ENCODE measurements around the gene RAB3IL1. TPM values are rescaled to one million over a fixed set of nuclear protein-coding genes. Genes with fewer than 3 reads are reported as not detected.

The RAB3IL1 gene
- total RNA-seq, 1 experiment from 2014 or later, result 5.8 TPM

DNA sequence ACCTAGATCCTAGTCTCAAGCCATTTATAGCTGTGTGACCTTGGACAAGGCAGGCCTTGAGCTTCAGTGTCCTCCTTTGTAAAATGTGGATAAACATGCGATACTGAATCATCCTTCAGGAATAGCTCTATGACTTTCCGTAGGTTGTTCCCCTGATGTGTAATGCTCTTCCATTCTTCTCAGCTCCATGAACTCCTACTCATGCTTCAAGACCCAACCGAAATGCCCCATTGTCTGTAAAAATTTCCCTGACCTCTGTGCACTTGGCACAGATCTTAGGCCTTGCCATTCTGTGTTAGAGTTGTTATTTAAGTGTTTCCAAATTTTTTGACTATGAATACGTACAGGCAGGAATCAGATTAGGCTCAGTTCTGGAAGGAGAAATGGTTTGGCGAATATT is 29.5 kb upstream of the RAB3IL1 start:
- Histone ChIP-seq H3K27me3 (ENCODE audit: control insufficient read depth, insufficient read depth, low read length) (no peaks in the 10 kb centered on the region), H3K36me3 (replicated peaks; ENCODE audit: control insufficient read depth, insufficient read depth, low read length) (no peaks in the 10 kb centered on the region), H3K4me3 (ENCODE audit: insufficient read depth, low read depth, low read length) (no peak overlapping the region)
- DNase-seq, result no peak

DNA sequence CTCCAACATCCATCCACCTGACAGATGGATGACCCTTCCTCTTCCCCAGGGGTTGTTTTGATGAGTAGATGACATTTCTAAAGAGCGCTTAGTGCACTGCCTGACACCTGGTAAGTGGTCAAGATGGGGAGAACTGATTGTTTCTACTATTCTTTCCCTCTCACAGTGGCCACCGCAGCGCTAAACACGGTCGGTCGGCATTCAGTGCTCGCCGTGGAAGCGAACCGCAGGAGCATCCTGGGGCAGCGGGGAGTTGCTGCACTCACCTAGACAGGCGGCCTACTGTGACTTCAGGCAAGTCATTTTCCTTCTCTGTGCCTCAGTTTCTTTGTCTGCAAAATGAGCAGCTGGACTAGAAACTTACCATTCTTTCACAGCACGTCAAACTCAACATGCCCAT is 27.8 kb upstream of the RAB3IL1 start:
- Histone ChIP-seq H3K27me3 (ENCODE audit: control insufficient read depth, insufficient read depth, low read length) (no peaks in the 10 kb centered on the region), H3K4me3 (ENCODE audit: insufficient read depth, low read depth, low read length) (no peak overlapping the region), H3K36me3 (replicated peaks; ENCODE audit: control insufficient read depth, insufficient read depth, low read length) (no peaks in the 10 kb centered on the region)
- DNase-seq, result no peak

DNA sequence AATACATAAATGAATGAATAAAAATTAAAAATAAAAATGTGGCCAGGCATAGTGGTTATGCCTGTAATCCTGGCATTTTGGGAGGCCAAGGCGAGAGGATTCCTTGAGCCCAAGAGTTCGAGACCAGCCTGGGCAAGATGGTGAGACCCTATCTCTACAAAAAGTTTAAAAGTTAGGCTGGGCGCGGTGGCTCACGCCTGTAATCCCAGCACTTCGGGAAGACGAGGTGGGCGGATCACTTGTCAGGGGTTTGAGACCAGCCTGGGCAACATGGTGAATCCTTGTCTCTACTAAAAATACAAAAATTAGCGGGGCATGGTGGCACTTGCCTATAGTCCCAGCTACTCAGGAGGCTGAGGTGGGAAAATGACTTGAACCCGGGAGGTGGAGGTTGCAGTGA is 23.1 kb upstream of the RAB3IL1 start:
- DNase-seq, result no peak
- Histone ChIP-seq H3K27me3 (ENCODE audit: control insufficient read depth, insufficient read depth, low read length) (no peaks in the 10 kb centered on the region), H3K36me3 (replicated peaks; ENCODE audit: control insufficient read depth, insufficient read depth, low read length) (no peaks in the 10 kb centered on the region), H3K4me3 (ENCODE audit: insufficient read depth, low read depth, low read length) (no peak overlapping the region)

DNA sequence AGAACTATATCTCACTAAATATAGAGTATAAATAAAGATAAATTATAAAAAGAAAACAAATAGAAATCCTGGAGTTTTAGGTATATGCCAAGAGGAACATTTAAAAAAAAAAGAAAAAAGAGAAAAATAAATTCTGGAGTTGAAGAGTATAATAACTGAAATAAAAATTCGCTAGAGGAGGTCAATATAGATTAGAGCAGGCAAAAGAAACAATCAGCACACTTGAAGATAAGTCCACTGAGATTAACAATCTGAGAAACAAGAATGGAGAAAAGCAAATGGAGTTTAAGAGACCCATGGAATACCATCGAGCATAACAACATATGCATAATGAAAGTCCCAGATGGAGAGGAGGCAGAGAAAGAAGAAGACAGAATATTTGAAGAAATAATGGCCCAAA is 18.5 kb upstream of the RAB3IL1 start:
- H3K27me3 ChIP-seq (ENCODE audit: control insufficient read depth, insufficient read depth, low read length), result no peaks in the 10 kb centered on the region
- no peaks in the 10 kb centered on the region for H3K36me3 ChIP-seq (replicated peaks; ENCODE audit: control insufficient read depth, insufficient read depth, low read length)
- no peak overlapping the region for H3K4me3 ChIP-seq (ENCODE audit: insufficient read depth, low read depth, low read length)
- no peak for DNase-seq

DNA sequence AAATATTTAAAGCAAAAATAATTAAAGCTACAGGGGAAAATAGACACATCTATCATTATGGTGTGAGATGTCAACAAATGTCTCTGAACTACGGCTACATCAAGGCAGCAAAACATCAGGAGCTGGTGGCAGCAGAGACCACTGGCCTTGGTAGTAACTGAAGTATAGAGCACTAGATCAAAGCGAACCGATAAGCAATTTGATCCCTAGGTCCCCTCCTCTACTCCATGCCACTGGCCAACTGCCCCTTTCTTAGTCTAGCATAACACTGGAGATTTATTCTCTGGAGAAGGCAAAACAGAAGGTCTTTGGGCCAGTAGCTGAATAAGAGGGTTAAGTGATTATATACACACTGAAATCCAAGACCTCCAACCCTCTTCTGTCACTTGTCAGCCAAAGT is 13.6 kb upstream of the RAB3IL1 start:
- H3K27me3 ChIP-seq (ENCODE audit: control insufficient read depth, insufficient read depth, low read length), result no peaks in the 10 kb centered on the region
- DNase-seq, result no peak
- no peaks in the 10 kb centered on the region for H3K36me3 ChIP-seq (replicated peaks; ENCODE audit: control insufficient read depth, insufficient read depth, low read length)
- no peak overlapping the region for H3K4me3 ChIP-seq (ENCODE audit: insufficient read depth, low read depth, low read length)

DNA sequence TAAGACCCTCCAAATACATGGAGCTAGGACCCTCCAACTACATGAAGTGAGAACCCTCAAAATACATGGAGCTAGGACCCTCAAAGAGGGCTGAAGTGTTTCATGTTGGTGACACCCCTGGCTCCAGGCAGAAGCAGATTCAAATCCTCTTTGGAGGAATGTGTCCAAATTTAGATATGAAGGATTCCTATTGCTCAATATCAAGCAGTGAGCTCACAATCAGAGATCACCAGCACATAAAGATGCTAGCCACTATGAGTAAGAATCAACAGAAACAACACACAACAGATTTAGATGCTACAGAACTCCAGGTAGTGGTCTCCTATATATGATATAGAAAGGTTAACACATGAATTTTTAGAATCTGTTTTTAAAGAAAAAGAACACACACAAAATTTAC is 11.2 kb upstream of the RAB3IL1 start:
- Histone ChIP-seq H3K27me3 (ENCODE audit: control insufficient read depth, insufficient read depth, low read length) (no peaks in the 10 kb centered on the region; the same call in 1 of the 2 replicates), H3K36me3 (replicated peaks; ENCODE audit: control insufficient read depth, insufficient read depth, low read length) (no peaks in the 10 kb centered on the region), H3K4me3 (ENCODE audit: insufficient read depth, low read depth, low read length) (no peak overlapping the region)
- no peak for DNase-seq

DNA sequence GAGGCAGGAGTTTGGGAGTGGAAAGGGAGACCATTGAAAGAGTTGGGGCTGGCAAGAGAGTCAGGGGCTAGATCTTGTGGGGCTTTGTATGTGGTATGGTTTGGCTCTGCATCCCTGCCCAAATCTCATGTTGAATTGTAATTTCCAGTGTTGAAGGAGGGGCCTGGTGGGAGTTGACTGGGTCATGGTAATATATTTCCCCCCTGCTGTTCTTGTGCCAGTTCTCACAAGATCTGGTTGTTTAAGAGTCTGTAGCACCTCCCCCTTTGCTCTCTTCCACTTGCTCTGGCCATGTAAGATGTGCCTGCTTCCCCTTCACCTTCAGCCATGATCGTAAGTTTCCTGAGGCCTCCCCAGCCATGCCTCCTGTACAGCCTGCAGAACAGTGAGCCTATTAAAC is 10.1 kb upstream of the RAB3IL1 start:
- no peak for DNase-seq
- no peaks in the 10 kb centered on the region for H3K36me3 ChIP-seq (replicated peaks; ENCODE audit: control insufficient read depth, insufficient read depth, low read length)
- H3K4me3 ChIP-seq (ENCODE audit: insufficient read depth, low read depth, low read length), result no peak overlapping the region
- H3K27me3 ChIP-seq (ENCODE audit: control insufficient read depth, insufficient read depth, low read length), result no peaks in the 10 kb centered on the region; the same call in 1 of the 2 replicates

DNA sequence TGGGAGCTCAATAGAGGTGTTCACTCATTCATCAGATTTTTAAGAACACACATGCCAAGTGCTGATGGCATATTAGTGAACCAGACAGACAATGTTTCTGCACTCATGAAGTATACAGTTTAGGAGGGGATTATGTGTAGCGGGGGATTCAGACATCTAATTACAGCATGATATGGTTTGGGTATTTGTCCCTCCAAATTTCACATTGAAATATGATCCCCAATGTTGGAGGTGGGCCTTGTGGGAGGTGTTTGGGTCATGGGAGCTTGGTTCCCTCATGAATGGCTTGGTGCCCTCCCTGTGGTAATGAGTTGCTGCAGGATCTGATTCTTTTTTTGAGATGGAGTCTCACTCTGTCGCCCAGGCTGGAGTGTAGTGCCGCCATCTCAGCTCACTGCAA is 8.9 kb upstream of the RAB3IL1 start:
- no peak for DNase-seq
- Histone ChIP-seq H3K36me3 (replicated peaks; ENCODE audit: control insufficient read depth, insufficient read depth, low read length) (no peaks in the 10 kb centered on the region), H3K27me3 (ENCODE audit: control insufficient read depth, insufficient read depth, low read length) (no peaks in the 10 kb centered on the region; the same call in 1 of the 2 replicates), H3K4me3 (ENCODE audit: insufficient read depth, low read depth, low read length) (no peak overlapping the region)

DNA sequence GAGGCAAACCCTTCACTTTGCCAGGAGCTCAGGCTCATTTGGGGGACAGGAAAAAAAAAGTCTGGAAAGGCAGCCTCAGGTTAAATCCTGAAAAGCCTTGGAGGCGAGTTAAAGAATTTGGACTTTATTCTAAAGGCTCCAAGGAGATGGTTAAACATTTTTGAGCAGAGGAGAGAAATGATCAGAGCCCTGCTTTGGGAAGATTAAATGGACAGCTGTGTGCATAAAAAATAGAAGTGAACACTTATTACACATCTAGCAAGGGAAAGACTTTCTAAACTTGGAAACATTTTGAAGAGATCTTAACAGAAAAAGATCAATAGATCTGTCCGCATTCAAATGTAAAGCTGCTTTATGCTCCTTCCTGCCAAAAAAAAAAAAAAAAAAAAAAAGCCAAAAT is 8.4 kb upstream of the RAB3IL1 start:
- Histone ChIP-seq H3K36me3 (replicated peaks; ENCODE audit: control insufficient read depth, insufficient read depth, low read length) (no peaks in the 10 kb centered on the region), H3K27me3 (ENCODE audit: control insufficient read depth, insufficient read depth, low read length) (no peaks in the 10 kb centered on the region; the same call in 1 of the 2 replicates), H3K4me3 (ENCODE audit: insufficient read depth, low read depth, low read length) (no peak overlapping the region)
- DNase-seq, result no peak

DNA sequence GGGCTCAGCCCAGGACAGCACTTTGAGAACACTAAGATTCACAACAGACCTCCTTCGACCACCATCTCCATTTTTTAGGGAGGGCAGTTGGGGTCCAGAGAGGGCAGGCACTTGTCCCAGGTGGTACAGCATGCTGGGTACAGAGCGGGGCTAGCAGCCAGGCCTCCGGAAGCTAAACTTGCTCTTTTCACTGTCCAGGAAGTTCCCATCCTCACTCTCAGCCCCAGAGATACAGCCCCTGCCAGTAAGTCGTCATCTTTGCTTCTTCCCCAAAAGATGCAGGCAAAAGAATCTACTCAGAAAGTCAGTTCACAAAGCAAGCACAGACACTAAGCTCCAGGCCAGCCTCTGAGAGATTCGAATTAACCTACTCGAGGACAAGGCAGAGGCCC is 6.7 kb upstream of the RAB3IL1 start:
- no peak for DNase-seq
- H3K36me3 ChIP-seq (replicated peaks; ENCODE audit: control insufficient read depth, insufficient read depth, low read length), result no peaks in the 10 kb centered on the region

DNA sequence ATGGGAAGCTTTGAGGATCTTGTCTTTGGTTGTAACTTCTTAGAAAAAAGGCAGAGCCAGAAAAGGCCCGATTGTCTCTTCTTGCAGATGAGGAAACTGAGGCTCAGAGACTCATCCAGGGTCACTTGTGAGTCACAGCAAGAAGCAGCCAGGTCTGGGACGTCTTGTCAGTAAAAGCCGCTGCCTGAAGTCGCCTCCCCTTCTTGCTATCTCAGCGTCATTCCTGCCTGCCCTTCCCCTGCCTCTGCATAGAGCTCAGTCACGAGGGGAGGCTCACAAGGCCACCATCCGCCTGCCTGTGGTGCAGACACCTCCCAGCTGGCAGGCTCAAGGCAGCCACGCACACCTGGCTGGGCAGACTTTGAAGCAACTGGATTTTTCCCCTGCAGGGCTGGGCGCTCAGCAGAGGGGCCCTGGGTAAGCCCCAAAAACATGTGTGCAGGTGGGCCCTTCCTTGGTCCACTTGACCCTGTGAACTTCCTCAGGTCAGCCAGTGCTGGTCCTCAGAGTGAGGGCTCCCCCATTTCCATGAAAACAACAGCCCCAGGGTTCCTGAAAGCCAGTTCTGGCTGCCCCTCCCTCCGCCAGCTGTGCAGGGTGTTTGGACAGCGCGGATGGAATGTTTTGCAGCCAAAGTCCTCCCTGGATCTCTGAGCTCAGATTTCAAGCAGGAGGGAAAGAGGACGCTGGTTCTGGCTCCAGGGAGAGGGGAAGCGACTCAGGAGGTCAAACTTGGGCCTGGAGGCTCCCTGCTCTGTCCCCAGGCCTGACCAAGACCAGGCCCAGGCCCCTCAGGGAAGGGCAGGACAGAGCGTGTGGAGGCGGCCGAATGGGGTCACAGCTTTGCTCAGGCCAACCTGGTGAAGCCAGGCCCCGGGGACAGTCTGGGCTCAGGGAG is 6.0 kb upstream of the RAB3IL1 start:
- H3K27me3 ChIP-seq (ENCODE audit: control insufficient read depth, insufficient read depth, low read length), result peaks cover 3% of the 10 kb centered on the region
- peak; percentile 85 for DNase-seq
- H3K36me3 ChIP-seq (replicated peaks; ENCODE audit: control insufficient read depth, insufficient read depth, low read length), result no peaks in the 10 kb centered on the region
- H3K4me3 ChIP-seq (ENCODE audit: insufficient read depth, low read depth, low read length), result no peak overlapping the region

More for the DNA sequence above, 6.7 kb upstream of the RAB3IL1 start:
- peaks cover 2% of the 10 kb centered on the region; the same call in 1 of the 2 replicates for H3K27me3 ChIP-seq (ENCODE audit: control insufficient read depth, insufficient read depth, low read length)
- H3K4me3 ChIP-seq (ENCODE audit: insufficient read depth, low read depth, low read length), result no peak overlapping the region

DNA sequence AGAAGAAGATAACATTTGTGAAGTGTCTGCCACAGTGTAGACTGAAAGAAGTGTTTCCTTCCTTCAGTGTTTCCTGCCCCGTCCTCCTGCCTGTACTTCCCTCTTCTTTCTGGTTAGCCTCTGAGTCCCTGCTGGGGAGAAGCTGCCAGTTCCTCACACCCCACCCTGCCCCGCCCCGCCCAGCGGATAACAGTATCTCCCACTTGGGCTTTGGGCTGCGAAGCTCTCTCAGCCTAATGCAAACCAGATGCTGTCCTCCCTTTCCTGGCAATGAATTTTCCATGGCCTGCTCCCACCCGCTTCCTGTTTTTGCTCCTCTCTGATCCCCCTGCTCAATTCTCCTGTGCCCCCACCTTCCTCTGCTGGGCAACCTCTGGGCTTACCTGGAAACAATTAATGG is 5.2 kb upstream of the RAB3IL1 start:
- no peak overlapping the region for H3K4me3 ChIP-seq (ENCODE audit: insufficient read depth, low read depth, low read length)
- H3K36me3 ChIP-seq (replicated peaks; ENCODE audit: control insufficient read depth, insufficient read depth, low read length), result no peaks in the 10 kb centered on the region
- peaks cover 12% of the 10 kb centered on the region for H3K27me3 ChIP-seq (ENCODE audit: control insufficient read depth, insufficient read depth, low read length)
- DNase-seq, result peak; percentile 45

DNA sequence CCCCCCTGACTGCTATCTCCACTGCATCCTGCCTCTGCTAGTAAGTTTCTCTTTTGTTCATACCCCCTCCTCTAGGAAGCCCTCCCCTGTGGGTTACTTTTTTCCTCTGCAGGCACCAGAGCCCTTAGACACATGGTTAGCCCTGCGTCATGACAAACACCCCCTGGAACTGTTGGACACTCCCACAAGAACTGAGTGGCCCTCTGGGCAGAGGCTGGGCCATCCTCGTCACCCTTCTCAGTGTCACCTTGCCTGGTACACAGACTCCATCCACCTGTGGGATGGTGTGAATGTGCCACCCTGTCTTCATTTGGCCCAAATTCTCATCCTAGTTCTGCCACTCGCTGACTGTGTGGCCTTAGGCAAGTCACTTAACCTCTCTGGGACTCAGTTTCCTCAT is 4.1 kb upstream of the RAB3IL1 start:
- DNase-seq, result no peak

DNA sequence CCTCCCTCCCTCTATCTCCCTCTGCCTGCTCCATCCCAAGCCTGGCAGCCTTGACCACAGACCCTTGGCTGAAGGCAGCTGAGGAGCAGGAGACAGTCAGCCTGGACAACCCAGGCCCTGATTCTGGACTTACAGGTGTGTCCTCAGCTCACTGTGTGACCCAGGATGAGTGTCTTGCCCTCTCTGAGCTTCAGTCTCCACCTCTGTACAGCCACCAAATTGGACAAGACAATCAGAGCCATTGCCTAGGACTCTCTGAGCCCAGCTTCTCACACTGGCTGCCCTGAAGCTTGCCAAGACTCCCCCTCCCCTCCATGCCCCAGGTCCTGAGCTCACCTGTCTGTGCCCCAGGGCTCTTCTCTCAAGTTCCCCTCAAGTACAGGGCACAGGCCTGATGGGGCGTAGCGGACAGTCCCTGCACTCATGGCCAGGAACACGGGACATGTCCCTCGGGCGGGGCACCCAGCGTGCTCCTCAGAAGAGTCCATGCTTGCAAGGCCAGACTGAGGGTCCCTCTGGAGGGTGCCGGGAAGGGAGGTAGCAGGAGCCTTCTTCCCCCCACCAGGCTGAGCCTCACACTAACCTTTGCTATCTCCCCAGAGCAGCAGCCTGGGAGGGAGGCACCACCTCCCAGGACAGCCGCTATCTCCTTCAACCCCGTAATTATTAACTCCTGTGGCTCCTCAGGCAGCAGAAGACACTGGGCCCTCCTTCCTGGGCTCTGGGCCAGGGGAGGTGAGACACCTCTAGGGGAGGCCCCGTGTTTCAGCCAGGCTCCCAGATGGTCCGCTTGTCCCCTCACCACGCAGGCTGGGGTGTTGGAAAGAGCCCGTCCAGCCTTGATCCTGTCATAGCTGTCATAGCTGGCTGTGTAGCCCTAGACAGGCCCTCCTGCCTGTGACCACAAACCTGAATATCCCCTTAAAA is 2.6 kb upstream of the RAB3IL1 start:
- H3K4me3 ChIP-seq (ENCODE audit: insufficient read depth, low read depth, low read length), result no peak overlapping the region
- H3K27me3 ChIP-seq (ENCODE audit: control insufficient read depth, insufficient read depth, low read length), result peaks cover 24% of the 10 kb centered on the region
- no peaks in the 10 kb centered on the region for H3K36me3 ChIP-seq (replicated peaks; ENCODE audit: control insufficient read depth, insufficient read depth, low read length)
- DNase-seq, result peak; percentile 31

More for the DNA sequence above, 4.1 kb upstream of the RAB3IL1 start:
- no peaks in the 10 kb centered on the region for H3K36me3 ChIP-seq (replicated peaks; ENCODE audit: control insufficient read depth, insufficient read depth, low read length)
- H3K4me3 ChIP-seq (ENCODE audit: insufficient read depth, low read depth, low read length), result no peak overlapping the region
- H3K27me3 ChIP-seq (ENCODE audit: control insufficient read depth, insufficient read depth, low read length), result peaks cover 20% of the 10 kb centered on the region
